Measurements from ENCODE around the gene PIK3R6. TPM values are rescaled to one million over a fixed set of nuclear protein-coding genes. Genes with fewer than 3 reads are reported as not detected.
A peak's percentile ranks its signal among the peaks of the same experiment; 100 is the strongest.

Gene PIK3R6
- total and polyA plus RNA-seq, 2 experiments from 2014 or later: 0.43 to 0.63 TPM

DNA sequence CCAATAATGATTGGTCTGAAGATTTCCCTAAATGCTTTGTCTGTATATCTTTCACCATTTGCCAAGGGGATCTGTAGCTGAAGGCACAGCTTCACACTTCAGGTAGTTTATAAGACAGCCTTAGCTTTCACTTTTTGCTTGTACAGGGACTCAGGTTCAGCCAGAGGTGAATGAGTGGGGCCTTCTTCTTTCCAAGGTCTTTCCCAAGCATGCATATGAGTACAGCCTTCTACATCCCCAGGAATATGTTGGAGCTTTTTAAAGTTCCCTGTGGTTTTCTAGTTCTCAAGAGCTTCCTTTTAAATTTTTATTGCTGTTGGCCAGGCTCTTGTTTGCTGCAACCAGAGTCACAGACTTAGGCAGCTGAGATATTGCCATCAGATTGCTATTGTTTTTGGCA is 91.2 kb downstream of the PIK3R6 start:
- H3K36me3 ChIP-seq (ENCODE audit: low read depth): no peaks in the 10 kb centered on the region
- H3K4me3 ChIP-seq: no peak overlapping the region
- no peaks in the 10 kb centered on the region for H3K9me3 ChIP-seq (ENCODE audit: low read depth)
- TF ChIP-seq EZH2 (IDR thresholded peaks at IDR 0.05; ENCODE audit: insufficient read depth, poor library complexity, severe bottlenecking) (no peak), EZH2phosphoT487 (IDR thresholded peaks at IDR 0.05; ENCODE audit: insufficient read depth, low read depth) (no peak)
- no peaks in the 10 kb centered on the region for H4K20me1 ChIP-seq (ENCODE audit: insufficient read depth)
- no peaks in the 10 kb centered on the region for H3K79me2 ChIP-seq (ENCODE audit: insufficient read depth)
- no peak overlapping the region for H3K9ac ChIP-seq
- H3K27me3 ChIP-seq (replicated peaks; ENCODE audit: insufficient read depth): peaks cover 11% of the 10 kb centered on the region
- no peak overlapping the region for H2AFZ ChIP-seq
- no peaks in the 10 kb centered on the region for H3K4me1 ChIP-seq (ENCODE audit: insufficient read depth)
- no peaks in the 10 kb centered on the region for H3K9me2 ChIP-seq (ENCODE audit: insufficient read depth)
- H3K27ac ChIP-seq: no peak overlapping the region
- in situ Hi-C loops (cut with MboI): no loop called here
- no peak overlapping the region for H3K4me2 ChIP-seq (ENCODE audit: unreplicated experiment)
- no peaks in the 10 kb centered on the region for H3F3A ChIP-seq (ENCODE audit: insufficient read depth)
- no peak for DNase-seq

DNA sequence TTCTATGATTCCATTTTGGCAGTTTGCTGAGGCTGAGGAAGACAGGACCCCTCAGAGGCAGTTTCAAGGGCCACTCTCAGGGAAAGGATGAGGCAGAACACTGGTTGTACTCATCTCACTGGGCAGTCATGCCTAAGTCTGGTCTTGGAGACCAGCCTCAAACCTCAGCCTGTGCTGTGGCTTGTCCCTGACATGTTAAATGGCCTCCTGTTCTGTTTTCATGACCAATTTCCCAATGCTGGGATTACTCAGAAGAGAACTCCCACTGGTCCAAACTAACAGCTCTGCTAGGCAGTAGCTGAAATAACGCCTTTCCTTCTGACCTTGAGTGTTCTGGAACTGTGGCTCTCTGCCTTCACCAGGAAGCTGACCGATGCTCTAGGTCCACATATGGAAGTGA is 100.7 kb downstream of the PIK3R6 start:
- H3K4me3 ChIP-seq: no peak overlapping the region
- H4K20me1 ChIP-seq (ENCODE audit: insufficient read depth): no peaks in the 10 kb centered on the region
- H3K9ac ChIP-seq: no peak overlapping the region
- H3K4me2 ChIP-seq (ENCODE audit: unreplicated experiment): no peak overlapping the region
- H3K27ac ChIP-seq: no peak overlapping the region
- H3K79me2 ChIP-seq (ENCODE audit: insufficient read depth): no peaks in the 10 kb centered on the region
- no peaks in the 10 kb centered on the region for H3F3A ChIP-seq (ENCODE audit: insufficient read depth)
- H3K27me3 ChIP-seq (replicated peaks; ENCODE audit: insufficient read depth): peaks cover 25% of the 10 kb centered on the region
- no peaks in the 10 kb centered on the region for H3K4me1 ChIP-seq (ENCODE audit: insufficient read depth)
- peak; percentile 48 for DNase-seq
- H3K9me3 ChIP-seq (ENCODE audit: low read depth): no peaks in the 10 kb centered on the region
- in situ Hi-C loops (cut with MboI): no loop called here
- WGBS, 2 experiments (ENCODE audit: low coverage in 1 of 2, low lambda C conversion rate in 2 of 2, missing lambda C conversion rate in 2 of 2): 75 to 89% methylated on average over 2 of the region's 2 CpGs
- TF ChIP-seq EZH2phosphoT487 (IDR thresholded peaks at IDR 0.05; ENCODE audit: insufficient read depth, low read depth) (no peak), EZH2 (IDR thresholded peaks at IDR 0.05; ENCODE audit: insufficient read depth, poor library complexity, severe bottlenecking) (no peak)
- no peak overlapping the region for H2AFZ ChIP-seq
- no peaks in the 10 kb centered on the region for H3K36me3 ChIP-seq (ENCODE audit: low read depth)
- no peaks in the 10 kb centered on the region for H3K9me2 ChIP-seq (ENCODE audit: insufficient read depth)

DNA sequence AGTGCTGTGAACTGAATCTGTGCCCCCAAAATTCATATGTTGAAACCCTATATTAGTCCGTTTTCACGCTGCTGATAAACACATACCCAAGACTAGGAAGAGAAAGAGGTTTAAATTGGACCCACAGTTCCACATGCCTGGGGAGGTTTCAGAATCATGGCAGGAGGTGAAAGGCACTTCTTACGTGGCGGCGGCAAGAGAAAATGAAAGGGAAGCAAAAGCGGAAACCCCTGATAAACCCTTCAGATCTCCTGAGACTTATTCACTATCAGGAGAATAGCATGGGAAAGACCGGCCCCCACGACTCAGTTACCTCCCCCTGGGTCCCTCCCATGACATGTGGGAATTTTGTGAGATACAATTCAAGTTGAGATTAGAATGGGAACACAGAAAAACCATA is 105.5 kb downstream of the PIK3R6 start:
- Histone ChIP-seq H3K27ac (no peak overlapping the region), H3K36me3 (ENCODE audit: low read depth) (no peaks in the 10 kb centered on the region), H3K9ac (no peak overlapping the region), H4K20me1 (ENCODE audit: insufficient read depth) (no peaks in the 10 kb centered on the region), H3K9me3 (ENCODE audit: low read depth) (no peaks in the 10 kb centered on the region), H3F3A (ENCODE audit: insufficient read depth) (no peaks in the 10 kb centered on the region), H2AFZ (no peak overlapping the region), H3K4me2 (ENCODE audit: unreplicated experiment) (no peak overlapping the region), H3K9me2 (ENCODE audit: insufficient read depth) (no peaks in the 10 kb centered on the region), H3K4me1 (ENCODE audit: insufficient read depth) (no peaks in the 10 kb centered on the region), H3K4me3 (no peak overlapping the region), H3K79me2 (ENCODE audit: insufficient read depth) (no peaks in the 10 kb centered on the region), H3K27me3 (replicated peaks; ENCODE audit: insufficient read depth) (peaks cover 32% of the 10 kb centered on the region)
- DNase-seq: no peak
- TF ChIP-seq EZH2phosphoT487 (IDR thresholded peaks at IDR 0.05; ENCODE audit: insufficient read depth, low read depth) (no peak), EZH2 (IDR thresholded peaks at IDR 0.05; ENCODE audit: insufficient read depth, poor library complexity, severe bottlenecking) (no peak)
- in situ Hi-C loops (cut with MboI): no loop called here
- WGBS, 2 experiments (ENCODE audit: low coverage in 1 of 2, low lambda C conversion rate in 2 of 2, missing lambda C conversion rate in 2 of 2): 64% methylated on average over 8 of the region's 8 CpGs

DNA sequence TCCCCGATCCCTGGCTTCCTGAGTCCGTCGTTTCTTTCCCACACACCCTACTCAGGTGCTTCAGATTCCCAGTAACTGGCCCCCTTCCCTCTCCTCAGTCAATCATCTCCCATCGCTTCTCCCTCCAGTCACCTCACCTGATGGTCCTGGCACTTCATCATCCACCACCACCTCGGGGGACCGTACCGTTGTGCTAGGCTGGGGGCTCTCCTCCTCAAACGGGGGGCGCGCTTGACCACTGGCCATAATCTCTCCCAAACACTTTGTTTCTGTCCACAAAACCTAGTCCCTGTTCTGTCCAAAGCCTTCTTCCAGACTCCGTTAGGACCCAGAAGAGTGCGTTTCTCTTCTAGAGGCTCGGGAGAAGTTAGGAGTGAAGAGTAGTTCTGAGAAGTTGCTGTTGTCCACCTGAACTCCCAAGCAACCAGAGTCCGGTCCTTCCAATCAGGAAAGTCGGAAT is 109.3 kb downstream of the PIK3R6 start, which contains the start of gene SPDYE4:
TSS of gene SPDYE4 (minus strand) at position 410 of the 460 bp plus-strand sequence. CDS start at position 246, 164 bp downstream.
- Histone ChIP-seq H3K27ac (no peak within 1 kb of the TSS), H2AFZ (no peak within 1 kb of the TSS)
- TF ChIP-seq EZH2 (IDR thresholded peaks at IDR 0.05; ENCODE audit: insufficient read depth, poor library complexity, severe bottlenecking): no peak
- TF ChIP-seq EZH2phosphoT487 (IDR thresholded peaks at IDR 0.05; ENCODE audit: insufficient read depth, low read depth): no peak

DNA sequence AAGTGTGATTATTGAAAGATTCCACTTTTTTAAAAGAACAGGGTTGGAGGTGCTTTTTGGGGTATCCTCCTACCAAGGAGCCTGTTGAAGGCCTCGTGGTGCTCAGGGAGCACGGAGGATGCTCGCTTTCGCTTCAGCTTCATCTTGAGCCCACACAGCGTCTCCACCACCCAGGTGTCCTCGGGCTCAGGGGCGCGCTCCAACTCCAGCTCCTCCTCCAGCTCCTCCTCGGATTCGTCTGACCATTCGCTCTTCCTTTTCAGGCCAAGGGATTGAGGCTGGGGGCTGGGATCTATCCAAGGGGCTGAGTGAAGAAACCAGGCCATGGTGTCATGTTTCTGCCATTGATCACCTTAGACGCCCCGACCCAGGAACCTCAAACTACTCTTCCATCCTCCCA is 110.3 kb downstream of the PIK3R6 start:
- 68 to 72% methylated on average over 12 to 13 of the region's 13 CpGs for WGBS, 2 experiments (ENCODE audit: low coverage in 1 of 2, low lambda C conversion rate in 2 of 2, missing lambda C conversion rate in 2 of 2)
- in situ Hi-C loops (cut with MboI): loop anchor here (10.0 kb wide), 1 partner anchor 342 kb away; no protein-coding TSS in a partner anchor
- no peaks in the 10 kb centered on the region for H4K20me1 ChIP-seq (ENCODE audit: insufficient read depth)

More for the DNA sequence above, 109.3 kb downstream of the PIK3R6 start, which contains the start of gene SPDYE4:
- Histone ChIP-seq H3K36me3 (ENCODE audit: low read depth) (no peaks in the 10 kb centered on the region), H3F3A (ENCODE audit: insufficient read depth) (no peaks in the 10 kb centered on the region), H3K4me3 (no peak within 1 kb of the TSS), H3K9ac (no peak within 1 kb of the TSS), H3K4me1 (ENCODE audit: insufficient read depth) (no peaks in the 10 kb centered on the region), H3K9me2 (ENCODE audit: insufficient read depth) (no peaks in the 10 kb centered on the region), H4K20me1 (ENCODE audit: insufficient read depth) (no peaks in the 10 kb centered on the region), H3K4me2 (ENCODE audit: unreplicated experiment) (no peak within 1 kb of the TSS), H3K27me3 (replicated peaks; ENCODE audit: insufficient read depth) (peaks cover 38% of the 10 kb centered on the region), H3K79me2 (ENCODE audit: insufficient read depth) (no peaks in the 10 kb centered on the region), H3K9me3 (ENCODE audit: low read depth) (no peaks in the 10 kb centered on the region)
- no peak for DNase-seq
- 81% methylated on average over 15 of the region's 15 CpGs for WGBS, 2 experiments (ENCODE audit: low coverage in 1 of 2, low lambda C conversion rate in 2 of 2, missing lambda C conversion rate in 2 of 2)
- in situ Hi-C loops (cut with MboI): loop anchor here (10.0 kb wide), 1 partner anchor 343 kb away; no protein-coding TSS in a partner anchor

More for the DNA sequence above, 110.3 kb downstream of the PIK3R6 start:
- Histone ChIP-seq H3K79me2 (ENCODE audit: insufficient read depth) (no peaks in the 10 kb centered on the region), H3K4me3 (no peak overlapping the region), H3K9ac (no peak overlapping the region), H3K4me2 (ENCODE audit: unreplicated experiment) (no peak overlapping the region), H3K27me3 (replicated peaks; ENCODE audit: insufficient read depth) (peaks cover 31% of the 10 kb centered on the region), H3K36me3 (ENCODE audit: low read depth) (no peaks in the 10 kb centered on the region), H3K9me3 (ENCODE audit: low read depth) (no peaks in the 10 kb centered on the region), H2AFZ (no peak overlapping the region), H3K27ac (no peak overlapping the region), H3K9me2 (ENCODE audit: insufficient read depth) (no peaks in the 10 kb centered on the region), H3K4me1 (ENCODE audit: insufficient read depth) (no peaks in the 10 kb centered on the region), H3F3A (ENCODE audit: insufficient read depth) (no peaks in the 10 kb centered on the region)
- no peak for TF ChIP-seq EZH2phosphoT487 (IDR thresholded peaks at IDR 0.05; ENCODE audit: insufficient read depth, low read depth)
- no peak for TF ChIP-seq EZH2 (IDR thresholded peaks at IDR 0.05; ENCODE audit: insufficient read depth, poor library complexity, severe bottlenecking)
- DNase-seq: no peak
